ENCODE results near the gene ST6GAL1.
A peak's percentile ranks its signal among the peaks of the same experiment; 100 is the strongest.
"Not testable (repeated sequence)": the region's sequence is repeated elsewhere in the genome, so short reads cannot be mapped to it uniquely, and the experiment has no call there.

Gene ST6GAL1

DNA sequence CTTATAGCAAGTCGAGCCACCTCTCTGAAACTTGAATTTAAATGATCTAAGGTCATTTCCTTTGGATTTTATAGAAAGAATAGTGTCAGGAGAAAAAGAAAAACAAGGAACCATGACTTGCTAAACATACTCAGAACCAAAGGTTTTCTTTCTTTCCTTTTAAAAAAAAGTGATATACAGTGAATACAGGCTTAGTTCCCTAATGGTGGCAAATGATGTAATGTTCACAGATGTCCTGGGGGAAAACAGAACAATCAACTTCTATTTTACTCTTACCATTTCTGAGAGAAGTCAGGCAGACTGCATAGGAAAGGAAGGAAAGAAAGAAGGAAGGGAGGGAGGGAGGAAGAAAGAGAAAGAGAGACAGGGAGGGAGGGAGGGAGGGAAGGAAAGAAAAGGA lies 56.5 kb downstream of the ST6GAL1 start:
- no peak for DNase-seq (ENCODE audit: low spot score)
- TF ChIP-seq CTCF (IDR thresholded peaks at IDR 0.05; ENCODE audit: borderline replicate concordance, control extremely low read depth, extremely low read depth, insufficient read depth, missing control alignments): no peak
- in situ Hi-C loops (cut with MboI; ENCODE audit: low sequenced_read_pairs, unreplicated experiment): no loop called here

GRCh38 chr3:186988806-186989205 lies 58.5 kb downstream of the ST6GAL1 start:
- peak; percentile 34 for DNase-seq (ENCODE audit: low spot score)
- in situ Hi-C loops (cut with MboI; ENCODE audit: low sequenced_read_pairs, unreplicated experiment): no loop called here
- TF ChIP-seq CTCF (IDR thresholded peaks at IDR 0.05; ENCODE audit: borderline replicate concordance, control extremely low read depth, extremely low read depth, insufficient read depth, missing control alignments): no peak

DNA sequence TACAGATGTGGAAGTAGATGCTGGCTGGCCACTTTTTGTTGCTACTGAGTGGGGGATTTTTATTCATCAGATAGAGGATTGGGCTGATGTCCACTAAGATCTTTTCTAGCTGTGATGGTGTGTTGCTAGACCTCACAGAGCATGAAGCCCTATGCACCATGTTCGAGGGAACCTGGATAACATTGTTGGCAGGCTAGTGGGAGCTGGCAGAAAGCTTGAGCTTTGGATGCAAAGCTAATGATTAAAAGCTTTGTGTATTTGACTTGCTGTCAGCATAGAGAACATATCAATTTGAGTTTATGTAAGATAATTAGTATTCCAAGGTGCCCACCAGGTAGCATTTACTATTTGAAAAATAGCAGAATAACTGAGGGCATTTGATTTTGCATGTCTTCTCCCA lies 59.1 kb downstream of the ST6GAL1 start:
- DNase-seq (ENCODE audit: low spot score): no peak
- TF ChIP-seq CTCF (IDR thresholded peaks at IDR 0.05; ENCODE audit: borderline replicate concordance, control extremely low read depth, extremely low read depth, insufficient read depth, missing control alignments): no peak
- in situ Hi-C loops (cut with MboI; ENCODE audit: low sequenced_read_pairs, unreplicated experiment): no loop called here

DNA sequence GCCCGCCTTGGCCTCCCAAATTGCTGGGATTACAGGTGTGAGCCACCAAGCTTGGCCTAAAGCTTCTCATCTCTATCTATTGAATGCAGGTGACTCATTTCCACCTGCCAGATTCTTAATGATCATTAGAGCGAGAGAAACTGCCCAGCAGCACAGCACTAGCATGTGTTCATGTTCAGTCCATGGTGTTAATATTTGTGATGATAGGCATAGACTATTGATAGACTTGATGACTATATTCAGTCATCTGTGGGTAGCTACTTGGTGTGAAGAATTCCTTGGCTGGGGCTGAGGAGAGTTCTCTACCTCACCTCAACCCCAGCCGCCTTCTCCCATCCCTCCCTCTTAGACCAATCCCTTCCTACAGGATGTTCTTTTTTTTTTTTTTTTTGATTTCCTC lies 60.0 kb downstream of the ST6GAL1 start:
- in situ Hi-C loops (cut with MboI; ENCODE audit: low sequenced_read_pairs, unreplicated experiment): no loop called here
- no peak for TF ChIP-seq CTCF (IDR thresholded peaks at IDR 0.05; ENCODE audit: borderline replicate concordance, control extremely low read depth, extremely low read depth, insufficient read depth, missing control alignments)
- no peak for DNase-seq (ENCODE audit: low spot score)

- no peak for DNase-seq (ENCODE audit: low spot score)
- in situ Hi-C loops (cut with MboI; ENCODE audit: low sequenced_read_pairs, unreplicated experiment): no loop called here
- no peak for TF ChIP-seq CTCF (IDR thresholded peaks at IDR 0.05; ENCODE audit: borderline replicate concordance, control extremely low read depth, extremely low read depth, insufficient read depth, missing control alignments)
Measured at GRCh38 chr3:186990878-186991308, 60.6 kb downstream of the ST6GAL1 start.

DNA sequence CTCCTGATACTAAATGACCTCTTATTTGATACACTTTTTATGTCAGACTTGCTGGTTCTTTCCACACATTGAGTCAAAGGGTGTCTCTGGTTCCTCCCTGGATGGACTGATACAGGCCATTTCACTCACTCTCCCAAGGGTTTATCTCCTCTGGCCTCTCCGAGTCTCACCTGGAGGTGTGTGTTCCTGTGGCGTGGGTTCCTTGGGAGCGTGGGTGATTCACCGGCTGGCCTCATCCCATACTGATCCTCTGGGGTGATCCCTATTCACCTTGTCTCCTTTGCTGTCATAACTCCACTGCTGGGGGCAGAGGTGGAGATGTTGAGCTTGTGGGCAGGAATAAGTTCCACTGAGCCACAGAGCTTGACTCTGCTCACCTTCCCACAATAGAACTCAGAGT lies 61.1 kb downstream of the ST6GAL1 start:
- no peak for DNase-seq (ENCODE audit: low spot score)
- in situ Hi-C loops (cut with MboI; ENCODE audit: low sequenced_read_pairs, unreplicated experiment): no loop called here
- no peak for TF ChIP-seq CTCF (IDR thresholded peaks at IDR 0.05; ENCODE audit: borderline replicate concordance, control extremely low read depth, extremely low read depth, insufficient read depth, missing control alignments)

GRCh38 chr3:186992096-186992495 lies 61.8 kb downstream of the ST6GAL1 start:
- DNase-seq (ENCODE audit: low spot score): not testable (repeated sequence)

More at GRCh38 chr3:186992096-186992495, 61.8 kb downstream of the ST6GAL1 start:
- in situ Hi-C loops (cut with MboI; ENCODE audit: low sequenced_read_pairs, unreplicated experiment): not testable (repeated sequence)
